Activated CD8-positive, alpha-beta memory T cell treated with anti-CD3 and anti-CD28 coated beads for 1 hour (primary cell): Measurements from ENCODE around the gene ATP6V1C2.

Experiments
- DNase-seq, 2 donors: peaks; one replicate each; pipeline ENCODE4 v3.0.0-alpha.2; 2020; ENCODE audit warnings: low read depth in 1 of 2; ENCODE audit errors: extremely low read depth in 1 of 2

The ATP6V1C2 gene

GRCh38 chr2:10722252-10722825 lies 909 bp downstream of the ATP6V1C2 start:
- DNase-seq: no peak

- no peak for DNase-seq
Measured at GRCh38 chr2:10732924-10733565, 11.6 kb downstream of the ATP6V1C2 start.

DNA sequence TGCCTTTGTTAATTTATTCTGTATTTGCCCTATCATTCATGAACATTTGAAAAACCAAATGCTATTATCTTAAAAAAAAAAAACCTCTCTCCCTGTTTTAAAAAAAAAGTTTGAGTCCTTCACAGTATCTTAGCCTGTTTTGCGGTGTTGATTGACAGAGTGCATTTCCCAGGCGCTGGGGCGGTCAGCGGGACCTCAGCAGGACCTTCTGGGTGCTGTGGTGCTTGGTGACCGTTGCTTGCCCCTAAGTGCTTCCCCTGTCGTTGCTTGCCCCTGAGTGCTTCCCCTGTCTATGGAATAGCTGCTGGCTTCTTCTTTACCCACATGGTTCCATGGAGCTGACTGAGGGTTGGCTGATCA lies 12.1 kb downstream of the ATP6V1C2 start:
- no peak for DNase-seq

GRCh38 chr2:10733980-10734379 lies 12.6 kb downstream of the ATP6V1C2 start:
- DNase-seq: no peak

GRCh38 chr2:10738192-10738591 lies 16.8 kb downstream of the ATP6V1C2 start:
- DNase-seq: no peak

- DNase-seq: no peak
Measured at GRCh38 chr2:10740226-10740625, 18.8 kb downstream of the ATP6V1C2 start.

DNA sequence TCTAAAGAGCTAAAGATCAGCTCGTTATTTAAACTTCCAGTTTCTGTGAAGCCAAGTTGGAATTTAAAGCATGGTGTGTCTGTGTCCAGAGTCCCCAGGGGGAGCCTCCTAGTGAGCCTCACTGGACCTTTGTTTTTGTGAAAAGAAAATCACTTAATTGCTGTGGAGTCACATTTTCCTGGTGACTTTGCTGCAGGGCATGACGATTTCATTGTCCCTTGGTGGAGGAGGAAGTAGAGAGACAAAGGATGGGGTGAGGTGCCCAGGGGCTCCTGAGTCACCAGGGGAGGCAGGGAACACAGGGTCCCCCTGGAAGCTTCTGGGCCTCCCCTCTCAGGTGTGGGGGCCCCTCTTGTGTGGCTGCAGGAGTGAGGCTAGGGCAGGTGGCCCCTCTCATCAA lies 19.7 kb downstream of the ATP6V1C2 start:
- no peak for DNase-seq

- no peak for DNase-seq
Measured at GRCh38 chr2:10742666-10743065, 21.2 kb downstream of the ATP6V1C2 start.

DNA sequence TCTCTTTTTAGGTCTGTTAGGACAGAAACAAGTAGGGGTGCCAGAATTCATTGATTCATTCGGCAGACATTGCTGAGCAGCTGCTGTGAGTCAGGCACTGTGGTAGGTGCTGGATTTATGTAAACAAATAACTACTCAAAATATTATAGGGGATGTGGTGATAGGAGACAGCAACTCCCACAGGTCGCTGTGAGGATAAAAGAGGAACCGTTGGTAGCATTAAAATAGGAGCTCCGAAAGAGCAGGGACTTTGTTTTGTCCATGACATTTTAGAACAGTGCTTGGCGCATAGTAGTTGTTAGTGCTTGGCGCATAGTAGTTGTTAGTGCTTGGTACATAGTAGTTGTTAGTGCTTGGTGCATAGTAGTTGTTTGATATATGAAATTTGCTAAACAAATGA lies 29.2 kb downstream of the ATP6V1C2 start:
- DNase-seq: no peak

GRCh38 chr2:10752236-10752635 lies 30.8 kb downstream of the ATP6V1C2 start:
- DNase-seq: no peak

- no peak for DNase-seq
Measured at GRCh38 chr2:10753156-10753555, 31.7 kb downstream of the ATP6V1C2 start.

DNA sequence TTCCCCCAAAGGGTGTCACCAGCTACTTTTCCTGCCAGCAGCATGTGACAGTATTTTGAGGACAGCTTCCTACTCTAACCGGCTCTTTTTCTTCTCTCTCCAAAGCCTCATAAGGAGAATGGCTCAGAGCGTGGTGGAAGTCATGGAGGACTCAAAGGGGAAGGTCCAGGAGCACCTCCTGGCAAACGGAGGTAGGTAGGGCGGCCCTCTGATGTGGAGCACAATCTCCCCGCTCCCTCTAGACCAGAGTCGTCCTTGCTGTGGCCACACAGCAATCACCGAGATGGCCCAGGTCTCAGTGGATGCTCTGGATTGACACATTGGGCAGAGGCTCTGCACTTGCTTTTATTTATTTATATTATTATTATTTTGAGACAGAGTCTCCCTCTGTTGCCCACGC lies 32.4 kb downstream of the ATP6V1C2 start:
- DNase-seq: no peak

DNA sequence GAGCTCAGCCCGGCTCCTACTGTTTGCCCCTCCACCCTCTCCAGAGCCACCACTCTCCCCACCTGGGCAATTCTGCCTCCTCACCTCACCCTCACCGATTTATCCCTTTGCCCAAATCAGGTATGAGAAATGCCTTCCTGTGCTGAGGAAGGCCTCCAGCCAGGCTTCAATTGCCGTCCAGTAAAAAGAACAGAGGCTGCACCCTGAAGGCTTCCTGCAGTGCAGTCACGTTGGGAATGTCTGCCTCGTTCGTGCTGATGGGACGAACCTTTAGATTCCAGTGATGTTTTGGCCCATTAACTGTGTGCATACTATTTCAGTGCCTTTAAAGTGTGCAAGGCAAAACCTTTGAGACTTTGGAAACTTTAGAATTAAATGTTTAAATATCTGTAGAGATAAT lies 34.2 kb downstream of the ATP6V1C2 start:
- no peak for DNase-seq

- no peak for DNase-seq
Measured at GRCh38 chr2:10757814-10758286, 36.4 kb downstream of the ATP6V1C2 start.

GRCh38 chr2:10759151-10759714 lies 37.8 kb downstream of the ATP6V1C2 start:
- DNase-seq: no peak

DNA sequence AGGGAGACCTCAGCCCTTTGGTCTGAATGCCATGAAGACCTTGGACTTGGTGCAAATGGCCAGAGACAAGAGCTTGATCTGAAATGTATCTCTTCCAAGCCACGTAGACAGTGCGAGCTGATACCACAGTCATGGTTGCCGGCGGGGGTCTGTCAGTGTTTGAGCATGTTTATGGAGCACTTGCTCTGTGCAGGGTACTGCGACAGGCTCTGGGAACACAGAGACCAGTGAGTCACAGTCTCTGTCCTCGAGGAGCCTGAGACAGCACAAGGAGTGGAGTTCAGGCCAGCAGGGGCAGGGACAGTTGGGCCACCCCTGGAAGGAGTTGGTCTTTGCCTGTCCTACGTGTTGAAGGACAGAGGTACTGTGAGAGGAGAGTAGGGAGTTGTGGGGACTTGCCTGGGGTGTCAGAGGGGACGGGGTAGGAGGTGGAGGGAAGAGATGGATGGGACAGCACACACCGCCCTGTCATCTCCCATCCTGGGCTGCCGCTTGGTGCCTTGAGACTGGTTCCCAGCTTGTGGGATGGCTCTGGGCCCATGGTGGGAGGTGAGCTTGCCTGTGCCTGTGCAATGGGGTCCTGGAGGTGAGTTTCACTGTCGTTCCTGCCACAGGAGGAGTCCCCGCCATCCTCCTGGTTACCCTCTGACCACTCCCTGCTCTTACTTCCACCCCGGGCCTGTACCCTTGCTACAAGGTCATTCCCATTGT lies 39.5 kb downstream of the ATP6V1C2 start:
- no peak for DNase-seq

DNA sequence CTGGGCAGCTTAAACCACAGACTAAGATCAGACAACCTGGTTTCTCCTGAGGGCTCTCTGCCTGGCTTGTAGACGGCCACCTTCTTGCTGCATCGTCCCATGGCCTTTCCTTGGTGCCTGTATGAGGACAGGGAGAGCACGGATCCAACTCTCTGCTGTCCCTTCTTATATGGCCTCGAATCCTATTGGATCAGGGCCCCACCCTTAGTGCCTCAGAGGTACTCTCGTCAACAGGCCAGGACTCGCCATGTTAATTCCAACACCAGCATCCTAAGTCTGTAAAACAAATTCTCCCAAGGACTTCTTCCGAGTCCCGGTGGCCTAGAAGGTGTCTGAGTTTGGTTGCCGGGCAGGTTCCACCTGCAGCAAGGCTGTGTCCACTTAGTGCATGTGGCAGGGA lies 40.2 kb downstream of the ATP6V1C2 start:
- DNase-seq: no peak

GRCh38 chr2:10762651-10763460 lies 41.4 kb downstream of the ATP6V1C2 start:
- no peak for DNase-seq

GRCh38 chr2:10763461-10763800 lies 42.0 kb downstream of the ATP6V1C2 start:
- no peak for DNase-seq

DNA sequence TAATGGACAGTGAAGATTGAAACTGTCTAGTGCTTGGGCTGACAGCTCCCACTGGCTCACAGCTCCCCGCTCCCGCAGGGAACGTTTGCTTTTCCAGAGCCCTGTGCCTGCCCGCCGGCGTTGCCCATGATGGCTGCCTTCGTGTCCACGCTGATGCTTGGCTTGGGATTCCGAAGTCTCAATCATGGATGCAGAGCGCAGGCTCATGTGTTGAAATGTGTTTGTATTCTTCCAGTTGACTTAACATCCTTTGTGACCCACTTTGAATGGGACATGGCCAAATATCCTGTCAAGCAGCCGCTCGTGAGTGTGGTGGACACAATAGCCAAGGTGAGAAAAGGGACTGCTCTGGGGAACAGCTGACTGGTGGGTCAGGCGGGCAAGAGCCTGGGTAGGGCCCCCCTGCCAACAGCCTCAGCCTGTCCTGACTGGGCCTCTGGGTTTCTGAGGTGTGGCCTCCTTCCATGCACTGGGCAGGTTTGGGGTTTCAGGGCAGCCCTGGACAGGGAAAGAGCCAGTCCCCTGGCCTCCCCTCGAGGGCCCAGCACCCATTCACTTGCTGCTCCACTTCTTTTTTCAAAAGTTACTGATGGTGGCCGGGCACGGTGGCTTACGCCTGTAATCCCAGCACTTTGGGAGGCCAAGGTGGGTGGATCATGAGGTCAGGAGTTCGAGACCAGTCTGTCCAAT lies 42.8 kb downstream of the ATP6V1C2 start:
- DNase-seq: no peak

DNA sequence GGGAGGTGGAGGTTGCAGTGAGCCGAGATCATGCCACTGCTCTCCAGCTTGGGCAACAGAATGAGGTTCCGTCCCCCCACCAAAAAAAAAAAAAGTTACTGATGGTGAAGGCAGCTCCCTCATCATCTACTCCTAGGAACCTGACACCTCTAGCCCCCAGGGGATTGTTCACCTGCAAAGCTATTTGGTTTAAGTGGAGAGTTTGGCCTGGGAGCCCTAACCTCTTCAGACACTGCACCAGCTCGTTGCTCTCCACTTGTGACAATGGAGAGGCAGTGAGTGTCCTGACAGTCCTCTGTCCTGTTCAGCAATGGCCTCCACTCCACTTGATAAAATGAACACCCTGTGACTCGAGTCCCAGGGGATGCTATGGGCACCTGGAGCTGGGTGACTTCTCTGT lies 43.5 kb downstream of the ATP6V1C2 start:
- DNase-seq: no peak
